ENCODE measurements around the gene PRKCB. TPM values are rescaled to one million over a fixed set of nuclear protein-coding genes. Genes with fewer than 3 reads are reported as not detected.

The PRKCB gene
- total and polyA plus RNA-seq, 9 donors: 1.2 to 4.5 (median 1.6) TPM

GRCh38 chr16:23975293-23975692 lies 139.5 kb downstream of the PRKCB start:
- no peaks in the 10 kb centered on the region for H3K36me3 ChIP-seq (ENCODE audit: control insufficient read depth, insufficient read depth, low read length)
- no peaks in the 10 kb centered on the region for H3K27me3 ChIP-seq (ENCODE audit: control insufficient read depth, insufficient read depth, low read length)
- H3K4me3 ChIP-seq (ENCODE audit: low read length): no peak overlapping the region
- no peaks in the 10 kb centered on the region for H3K4me1 ChIP-seq (ENCODE audit: control insufficient read depth, insufficient read depth, low read length)
- no peaks in the 10 kb centered on the region for H3K9me3 ChIP-seq (replicated peaks; ENCODE audit: control insufficient read depth, low read depth, low read length)
- no CpG with 5 or more reads among the region's 5 CpGs for WGBS (ENCODE audit: insufficient coverage)
- no peak overlapping the region for H3K27ac ChIP-seq (ENCODE audit: low read length)
- DNase-seq: no peak

GRCh38 chr16:23976091-23976490 lies 140.3 kb downstream of the PRKCB start:
- 59% methylated on average over 3 of the region's 5 CpGs for WGBS (ENCODE audit: insufficient coverage)
- H3K4me3 ChIP-seq (ENCODE audit: low read length): no peak overlapping the region
- H3K27me3 ChIP-seq (ENCODE audit: control insufficient read depth, insufficient read depth, low read length): no peaks in the 10 kb centered on the region
- DNase-seq: no peak
- no peaks in the 10 kb centered on the region for H3K4me1 ChIP-seq (ENCODE audit: control insufficient read depth, insufficient read depth, low read length)
- no peak overlapping the region for H3K27ac ChIP-seq (ENCODE audit: low read length)
- no peaks in the 10 kb centered on the region for H3K9me3 ChIP-seq (replicated peaks; ENCODE audit: control insufficient read depth, low read depth, low read length)
- no peaks in the 10 kb centered on the region for H3K36me3 ChIP-seq (ENCODE audit: control insufficient read depth, insufficient read depth, low read length)

- Histone ChIP-seq H3K9me3 (replicated peaks; ENCODE audit: control insufficient read depth, low read depth, low read length) (no peaks in the 10 kb centered on the region), H3K27ac (ENCODE audit: low read length) (no peak overlapping the region), H3K27me3 (ENCODE audit: control insufficient read depth, insufficient read depth, low read length) (no peaks in the 10 kb centered on the region), H3K4me3 (ENCODE audit: low read length) (no peak overlapping the region), H3K36me3 (ENCODE audit: control insufficient read depth, insufficient read depth, low read length) (no peaks in the 10 kb centered on the region), H3K4me1 (ENCODE audit: control insufficient read depth, insufficient read depth, low read length) (no peaks in the 10 kb centered on the region)
- no peak for DNase-seq
- WGBS (ENCODE audit: insufficient coverage): 40% methylated on average over 2 of the region's 3 CpGs
Observed at GRCh38 chr16:23976524-23976923, 140.7 kb downstream of the PRKCB start.

GRCh38 chr16:23979441-23979840 lies 143.7 kb downstream of the PRKCB start:
- no peak for DNase-seq
- no peak overlapping the region for H3K4me3 ChIP-seq (ENCODE audit: low read length)
- H3K4me1 ChIP-seq (ENCODE audit: control insufficient read depth, insufficient read depth, low read length): no peaks in the 10 kb centered on the region
- H3K36me3 ChIP-seq (ENCODE audit: control insufficient read depth, insufficient read depth, low read length): no peaks in the 10 kb centered on the region
- H3K9me3 ChIP-seq (replicated peaks; ENCODE audit: control insufficient read depth, low read depth, low read length): no peaks in the 10 kb centered on the region
- H3K27ac ChIP-seq (ENCODE audit: low read length): no peak overlapping the region
- H3K27me3 ChIP-seq (ENCODE audit: control insufficient read depth, insufficient read depth, low read length): no peaks in the 10 kb centered on the region
- 81% methylated on average over 6 of the region's 6 CpGs for WGBS (ENCODE audit: insufficient coverage)

GRCh38 chr16:23979982-23980381 lies 144.2 kb downstream of the PRKCB start:
- H3K4me3 ChIP-seq (ENCODE audit: low read length): no peak overlapping the region
- WGBS (ENCODE audit: insufficient coverage): 86% methylated on average over 2 of the region's 4 CpGs

GRCh38 chr16:23981429-23982399 lies 145.9 kb downstream of the PRKCB start:
- 67% methylated on average over 1 of the region's 4 CpGs for WGBS (ENCODE audit: insufficient coverage)
- no peak for DNase-seq
- Histone ChIP-seq H3K4me1 (ENCODE audit: control insufficient read depth, insufficient read depth, low read length) (no peaks in the 10 kb centered on the region), H3K27me3 (ENCODE audit: control insufficient read depth, insufficient read depth, low read length) (no peaks in the 10 kb centered on the region), H3K36me3 (ENCODE audit: control insufficient read depth, insufficient read depth, low read length) (no peaks in the 10 kb centered on the region), H3K4me3 (ENCODE audit: low read length) (no peak overlapping the region), H3K27ac (ENCODE audit: low read length) (no peak overlapping the region), H3K9me3 (replicated peaks; ENCODE audit: control insufficient read depth, low read depth, low read length) (no peaks in the 10 kb centered on the region)

More at GRCh38 chr16:23979982-23980381, 144.2 kb downstream of the PRKCB start:
- H3K27me3 ChIP-seq (ENCODE audit: control insufficient read depth, insufficient read depth, low read length): no peaks in the 10 kb centered on the region
- H3K9me3 ChIP-seq (replicated peaks; ENCODE audit: control insufficient read depth, low read depth, low read length): no peaks in the 10 kb centered on the region
- H3K4me1 ChIP-seq (ENCODE audit: control insufficient read depth, insufficient read depth, low read length): no peaks in the 10 kb centered on the region
- no peak for DNase-seq
- no peak overlapping the region for H3K27ac ChIP-seq (ENCODE audit: low read length)
- H3K36me3 ChIP-seq (ENCODE audit: control insufficient read depth, insufficient read depth, low read length): no peaks in the 10 kb centered on the region

- WGBS (ENCODE audit: insufficient coverage): no CpG with 5 or more reads among the region's 2 CpGs
- Histone ChIP-seq H3K4me1 (ENCODE audit: control insufficient read depth, insufficient read depth, low read length) (no peaks in the 10 kb centered on the region), H3K27me3 (ENCODE audit: control insufficient read depth, insufficient read depth, low read length) (no peaks in the 10 kb centered on the region), H3K36me3 (ENCODE audit: control insufficient read depth, insufficient read depth, low read length) (no peaks in the 10 kb centered on the region), H3K27ac (ENCODE audit: low read length) (no peak overlapping the region), H3K9me3 (replicated peaks; ENCODE audit: control insufficient read depth, low read depth, low read length) (no peaks in the 10 kb centered on the region), H3K4me3 (ENCODE audit: low read length) (no peak overlapping the region)
- no peak for DNase-seq
Observed at GRCh38 chr16:23986455-23986854, 150.7 kb downstream of the PRKCB start.

GRCh38 chr16:23987443-23987842 lies 151.7 kb downstream of the PRKCB start:
- no peaks in the 10 kb centered on the region for H3K4me1 ChIP-seq (ENCODE audit: control insufficient read depth, insufficient read depth, low read length)
- WGBS (ENCODE audit: insufficient coverage): no CpG with 5 or more reads among the region's 2 CpGs
- H3K27ac ChIP-seq (ENCODE audit: low read length): no peak overlapping the region
- H3K4me3 ChIP-seq (ENCODE audit: low read length): no peak overlapping the region
- no peaks in the 10 kb centered on the region for H3K9me3 ChIP-seq (replicated peaks; ENCODE audit: control insufficient read depth, low read depth, low read length)
- no peaks in the 10 kb centered on the region for H3K27me3 ChIP-seq (ENCODE audit: control insufficient read depth, insufficient read depth, low read length)
- DNase-seq: no peak
- no peaks in the 10 kb centered on the region for H3K36me3 ChIP-seq (ENCODE audit: control insufficient read depth, insufficient read depth, low read length)

- H3K4me3 ChIP-seq (ENCODE audit: low read length): no peak overlapping the region
- H3K36me3 ChIP-seq (ENCODE audit: control insufficient read depth, insufficient read depth, low read length): no peaks in the 10 kb centered on the region
- no peak overlapping the region for H3K27ac ChIP-seq (ENCODE audit: low read length)
- no peak for DNase-seq
- no peaks in the 10 kb centered on the region for H3K9me3 ChIP-seq (replicated peaks; ENCODE audit: control insufficient read depth, low read depth, low read length)
- 88% methylated on average over 1 of the region's 3 CpGs for WGBS (ENCODE audit: insufficient coverage)
- no peaks in the 10 kb centered on the region for H3K27me3 ChIP-seq (ENCODE audit: control insufficient read depth, insufficient read depth, low read length)
- no peaks in the 10 kb centered on the region for H3K4me1 ChIP-seq (ENCODE audit: control insufficient read depth, insufficient read depth, low read length)
Observed at GRCh38 chr16:23990507-23990906, 154.7 kb downstream of the PRKCB start.

GRCh38 chr16:23991066-23991465 lies 155.3 kb downstream of the PRKCB start:
- H3K4me1 ChIP-seq (ENCODE audit: control insufficient read depth, insufficient read depth, low read length): no peaks in the 10 kb centered on the region
- DNase-seq: no peak
- no peaks in the 10 kb centered on the region for H3K36me3 ChIP-seq (ENCODE audit: control insufficient read depth, insufficient read depth, low read length)
- no peak overlapping the region for H3K27ac ChIP-seq (ENCODE audit: low read length)
- no peak overlapping the region for H3K4me3 ChIP-seq (ENCODE audit: low read length)
- no peaks in the 10 kb centered on the region for H3K9me3 ChIP-seq (replicated peaks; ENCODE audit: control insufficient read depth, low read depth, low read length)
- no peaks in the 10 kb centered on the region for H3K27me3 ChIP-seq (ENCODE audit: control insufficient read depth, insufficient read depth, low read length)

All from muscle of leg (tissue), 11 donors.